SK-N-SH (cell line): ENCODE results near the gene CCNK. TPM values are rescaled to one million over a fixed set of nuclear protein-coding genes. Genes with fewer than 3 reads are reported as not detected.

Source experiments
- CTCF ChIA-PET: fragments of 300-600, 350-600 bp; formaldehyde crosslinking; extraction: SDS; loops from one replicate; lab custom pipeline; 2021; lab: Yijun Ruan, JAX
- POLR2A ChIA-PET: fragments of 350-600 bp; sonication (Branson Sonifier 250); formaldehyde crosslinking; extraction: SDS; loops from one replicate; lab custom pipeline; 2020; ENCODE audit warnings: antibody characterized with exemption, inconsistent platforms; lab: Yijun Ruan, JAX
- DNase-seq: peaks from one replicate; pipeline ENCODE4 v3.0.0; 2012
- H2AFZ ChIP-seq: fragments of 200-600 bp; sonication (generic); 2 replicates; pipeline ENCODE4 v1.8.1; 2016; ENCODE audit warnings: antibody characterized with exemption, mild to moderate bottlenecking, low read depth
- H3F3A ChIP-seq: fragments of 200-600 bp; sonication (generic); replicated peaks from 2 replicates; pipeline ENCODE3; 2016; ENCODE audit warnings: antibody characterized with exemption, mild to moderate bottlenecking; ENCODE audit not compliant: insufficient read depth
- H3K27ac ChIP-seq, 2 experiments: fragments of 200-500 bp in 1 of 2; fragments of 200-600 bp in 1 of 2; sonication (Bioruptor generic) in 1 of 2; sonication (generic), shearing (Covaris generic) in 1 of 2; 2 replicates each; pipeline versions ENCODE4 v1.5.1 to v1.6.1; 2014 to 2016; ENCODE audit warnings: low read depth in 2 of 2, inconsistent platforms in 1 of 2, low read length in 1 of 2, mild to moderate bottlenecking in 1 of 2, mixed read lengths in 1 of 2
- H3K27me3 ChIP-seq: fragments of 200-600 bp; sonication (generic), shearing (Covaris generic); 2 replicates; pipeline ENCODE4 v1.6.1; 2016; ENCODE audit warnings: mixed run types; ENCODE audit not compliant: insufficient read depth
- H3K36me3 ChIP-seq, 2 experiments: fragments of 200-500 bp in 1 of 2; fragments of 200-600 bp in 1 of 2; sonication (Bioruptor generic) in 1 of 2; sonication (generic) in 1 of 2; replicated peaks in 1 of 2; 2 replicates each; pipeline versions ENCODE3 to v1.5.1; 2014 to 2016; ENCODE audit warnings: low read length in 1 of 2, mild to moderate bottlenecking in 1 of 2; ENCODE audit not compliant: insufficient read depth in 2 of 2, control insufficient read depth in 1 of 2
- H3K4me1 ChIP-seq, 2 experiments: fragments of 200-500 bp in 1 of 2; fragments of 200-600 bp in 1 of 2; sonication (Bioruptor generic) in 1 of 2; sonication (generic), shearing (Covaris generic) in 1 of 2; 2 replicates each; pipeline versions ENCODE4 v1.5.1 to v1.6.1; 2014 to 2016; ENCODE audit warnings: low read depth in 1 of 2, low read length in 1 of 2, mixed run types in 1 of 2; ENCODE audit not compliant: insufficient read depth in 2 of 2, control insufficient read depth in 1 of 2
- H3K4me2 ChIP-seq: fragments of 200-600 bp; sonication (generic), shearing (Covaris generic); 2 replicates; pipeline ENCODE4 v1.6.1; 2017; ENCODE audit warnings: mixed run types
- H3K4me3 ChIP-seq, 2 experiments: fragments of 200-500 bp in 1 of 2; fragments of 200-600 bp in 1 of 2; sonication (Bioruptor generic) in 1 of 2; sonication (generic), shearing (Covaris generic) in 1 of 2; 2 replicates each; pipeline versions ENCODE4 v1.5.1 to v1.8.1; 2014 to 2016; ENCODE audit warnings: low read depth in 2 of 2, inconsistent platforms in 1 of 2, low read length in 1 of 2, mild to moderate bottlenecking in 1 of 2, mixed read lengths in 1 of 2, moderate library complexity in 1 of 2
- H3K79me2 ChIP-seq: fragments of 200-600 bp; sonication (generic); 2 replicates; pipeline ENCODE4 v1.8.1; 2017; ENCODE audit warnings: mild to moderate bottlenecking; ENCODE audit not compliant: insufficient read depth
- H3K9ac ChIP-seq: fragments of 200-600 bp; sonication (generic); 2 replicates; pipeline ENCODE4 v1.6.1; 2017; ENCODE audit warnings: mixed run types
- H3K9me2 ChIP-seq: fragments of 200-600 bp; sonication (generic); 2 replicates; pipeline ENCODE4 v1.6.1; 2017; ENCODE audit warnings: mixed run types
- H3K9me3 ChIP-seq: fragments of 200-600 bp; sonication (generic); 2 replicates; pipeline ENCODE4 v1.6.1; 2017; ENCODE audit warnings: mixed run types, mild to moderate bottlenecking, moderate library complexity
- H4K20me1 ChIP-seq: fragments of 200-600 bp; sonication (generic); 2 replicates; pipeline ENCODE4 v1.6.1; 2017; ENCODE audit warnings: mild to moderate bottlenecking, mixed run types; ENCODE audit not compliant: insufficient read depth
- EP300 ChIP-seq, 2 experiments: IDR thresholded peaks; 2 replicates each; pipeline versions ENCODE4 v1.4.0 to v1.6.1; 2012; ENCODE audit warnings: borderline replicate concordance in 1 of 2, low read depth in 1 of 2, low read length in 1 of 2
- FOSL2 ChIP-seq: IDR thresholded peaks from 2 replicates; pipeline ENCODE4 v1.4.0; 2012; ENCODE audit warnings: low read depth, mild to moderate bottlenecking, moderate library complexity, borderline replicate concordance
- GABPA ChIP-seq: IDR thresholded peaks from 2 replicates; pipeline ENCODE4 v1.4.0; 2012; ENCODE audit warnings: low read depth, mild to moderate bottlenecking
- GATA2 ChIP-seq: sonication (generic); formaldehyde crosslinking; IDR thresholded peaks from 2 replicates; pipeline ENCODE4 v1.5.0; 2020; ENCODE audit warnings: mild to moderate bottlenecking, missing genetic modification reagents
- JUND ChIP-seq: IDR thresholded peaks from 2 replicates; pipeline ENCODE4 v1.4.0; 2012
- MEF2A ChIP-seq: IDR thresholded peaks from 2 replicates; pipeline ENCODE4 v1.4.0; 2012; ENCODE audit warnings: low read depth, borderline replicate concordance
- NFIC ChIP-seq: IDR thresholded peaks from 2 replicates; pipeline ENCODE4 v1.4.0; 2012; ENCODE audit warnings: borderline replicate concordance
- POLR2AphosphoS5 ChIP-seq: IDR thresholded peaks from 2 replicates; pipeline ENCODE4 v1.6.1; 2012; ENCODE audit warnings: low read depth, low read length
- RCOR1 ChIP-seq: fragments of 150-350 bp; IDR thresholded peaks from 2 replicates; pipeline ENCODE4 v1.6.1; 2017; ENCODE audit warnings: antibody characterized with exemption, low read length
- SIN3A ChIP-seq: IDR thresholded peaks from 2 replicates; pipeline ENCODE4 v1.6.1; 2012; ENCODE audit warnings: low read depth, mild to moderate bottlenecking, low read length, moderate library complexity, borderline replicate concordance
- TCF12 ChIP-seq: IDR thresholded peaks from 2 replicates; pipeline ENCODE4 v1.4.0; 2012
- TEAD4 ChIP-seq: IDR thresholded peaks from 2 replicates; pipeline ENCODE4 v1.4.0; 2012; ENCODE audit warnings: mild to moderate bottlenecking, borderline replicate concordance; ENCODE audit not compliant: insufficient read depth
- YY1 ChIP-seq: IDR thresholded peaks from 2 replicates; pipeline ENCODE4 v1.4.0; 2012; ENCODE audit warnings: low read depth, mild to moderate bottlenecking
- WGBS: methylation state at CpG from one replicate; pipeline ENCODE4 v1.1.6; 2017; ENCODE audit warnings: low lambda C conversion rate; 5-methylcytosine and 5-hydroxymethylcytosine counted together
- polyA plus RNA-seq, 3 experiments: library from polyadenylated mRNA; depleted of rRNA; stranded (reverse); fragments of >200 nt; gene quantifications; 2 replicates each; pipeline ENCODE4 v1.2.3, GENCODE V29; 2012
- TF ChIP-seq, protein P1 (sequence below): IDR thresholded peaks from 2 replicates; pipeline ENCODE4; 2012
- TF ChIP-seq, protein P2 (sequence below): IDR thresholded peaks from 2 replicates; pipeline ENCODE4 v1.4.0; 2012; ENCODE audit warnings: low read depth, borderline replicate concordance
- TF ChIP-seq, protein P3 (sequence below): fragments of 150-350 bp; IDR thresholded peaks from 2 replicates; pipeline ENCODE4 v1.6.1; 2017; ENCODE audit warnings: antibody characterized with exemption, low read length, low read depth, borderline replicate concordance

Gene CCNK
- polyA plus RNA-seq, 1 of the 3 experiments (the other 2 are of a cell fraction), result 14.6 TPM

DNA sequence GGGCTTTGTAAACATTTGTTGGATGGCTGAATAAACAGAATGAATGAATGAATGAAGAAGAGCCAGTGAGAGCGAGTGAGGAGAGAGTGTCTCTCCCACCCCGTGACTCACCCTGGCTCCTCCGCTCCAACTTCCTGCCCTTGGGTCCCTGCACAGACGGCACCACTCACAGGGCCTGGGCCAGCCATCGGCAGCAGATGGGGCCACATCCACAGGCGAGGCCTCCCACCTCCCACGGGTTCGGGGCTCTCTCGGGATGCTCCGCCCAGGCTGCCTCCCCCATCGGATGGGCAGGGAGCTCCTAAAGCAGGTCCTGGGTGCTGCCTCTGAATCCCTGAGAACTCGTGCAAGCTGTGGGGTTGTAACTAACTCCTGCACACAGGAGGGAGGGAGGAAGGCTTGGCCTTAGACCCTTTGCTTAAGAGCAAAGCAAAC is 41.3 kb downstream of the CCNK start:
- peaks cover 6% of the 10 kb centered on the region; the same call in 1 of the 2 replicates for H4K20me1 ChIP-seq
- no peaks in the 10 kb centered on the region for H3K9me2 ChIP-seq
- no peak for TF ChIP-seq YY1
- no peak for TF ChIP-seq RCOR1
- no peak for TF ChIP-seq EP300 (IDR thresholded peaks at IDR 0.05; ENCODE audit: borderline replicate concordance in 1 of 2, low read depth in 1 of 2, low read length in 1 of 2)
- no peak for TF ChIP-seq TCF12
- no peak for TF ChIP-seq GATA2 (CRISPR knock-in tag)
- TF ChIP-seq NFIC, result no peak
- no peaks in the 10 kb centered on the region for H3F3A ChIP-seq
- H3K27ac ChIP-seq, result peak overlapping the region in 1 of 2 experiments; percentile 41; a peak in 2 of 4 replicates
- peaks cover 0 to 4% of the 10 kb centered on the region in 2 experiments for H3K36me3 ChIP-seq
- no peak for DNase-seq
- H3K79me2 ChIP-seq, result peaks cover 32% of the 10 kb centered on the region; the same call in 1 of the 2 replicates
- peaks cover 11 to 58% of the 10 kb centered on the region in 2 experiments; a peak in 3 of 4 replicates for H3K4me1 ChIP-seq
- no peak overlapping the region for H3K4me3 ChIP-seq
- no peaks in the 10 kb centered on the region for H3K27me3 ChIP-seq
- peak overlapping the region; percentile 34; the same call in 1 of the 2 replicates for H3K9ac ChIP-seq
- peak overlapping the region; percentile 19; the same call in 1 of the 2 replicates for H3K4me2 ChIP-seq
- WGBS, result 46% methylated on average over 5 of the region's 12 CpGs
- H2AFZ ChIP-seq, result no peak overlapping the region
- H3K9me3 ChIP-seq, result no peaks in the 10 kb centered on the region
- ChIA-PET CTCF (interaction anchor here (0.7 to 4.3 kb wide), 4 partner anchors 66 to 208 kb away, joined by 3 to 28 read pairs (median 5); no protein-coding TSS in a partner anchor), POLR2A (no interaction called here)

DNA sequence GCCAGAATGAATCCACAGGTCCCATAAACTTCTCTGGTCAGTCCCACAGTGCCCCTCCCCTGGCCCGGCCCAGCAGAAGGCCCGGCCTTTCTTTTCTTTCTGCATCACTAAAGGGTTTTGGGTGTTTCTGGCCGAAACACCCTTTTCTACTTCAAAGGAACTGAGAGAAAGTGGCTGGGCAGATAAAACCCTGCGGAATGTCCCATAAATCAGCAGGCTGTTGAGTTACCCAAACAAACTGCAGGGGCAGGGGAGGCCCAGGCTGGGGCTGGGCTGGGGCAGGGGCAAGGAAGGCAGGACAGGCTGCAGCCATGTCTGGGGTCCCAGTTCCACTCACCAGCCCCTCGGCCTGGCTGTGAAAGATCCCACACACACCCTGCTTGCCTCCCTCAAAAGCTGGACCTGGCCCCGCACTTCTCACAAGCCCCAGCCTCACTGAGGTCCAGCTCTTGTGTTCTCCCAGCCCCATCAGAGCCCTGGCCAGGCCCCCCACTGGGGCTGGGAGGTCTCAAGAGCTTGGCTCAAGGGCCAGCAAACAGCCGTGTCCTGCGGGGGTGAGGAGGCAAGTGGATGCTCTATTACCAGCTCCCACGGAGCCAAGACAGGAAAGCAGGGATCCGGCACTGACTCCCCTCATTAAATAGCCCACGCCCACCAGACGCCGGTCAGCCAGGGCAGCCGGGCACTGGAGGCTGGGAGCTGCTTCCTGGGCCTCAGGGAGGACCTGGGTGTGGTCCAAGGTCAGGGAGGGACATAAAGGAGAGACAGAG is 41.9 kb downstream of the CCNK start:
- POLR2A ChIA-PET, result interaction anchor here (0.9 to 1.8 kb wide), 2 partner anchors 12 to 42 kb away, joined by 3 to 6 read pairs; no protein-coding TSS in a partner anchor
- Histone ChIP-seq H3K27me3 (no peaks in the 10 kb centered on the region), H3K4me1 (peaks cover 11 to 59% of the 10 kb centered on the region in 2 experiments; a peak in 3 of 4 replicates), H2AFZ (no peak overlapping the region), H3K79me2 (peaks cover 27% of the 10 kb centered on the region; the same call in 1 of the 2 replicates), H3K9me3 (no peaks in the 10 kb centered on the region), H3F3A (no peaks in the 10 kb centered on the region), H3K27ac (peak overlapping the region; percentile 30 to 41; a peak in 2 of 4 replicates), H4K20me1 (peaks cover 6% of the 10 kb centered on the region; the same call in 1 of the 2 replicates), H3K9me2 (no peaks in the 10 kb centered on the region), H3K4me2 (peak overlapping the region; percentile 19; the same call in 1 of the 2 replicates), H3K9ac (peak overlapping the region; percentile 34; the same call in 1 of the 2 replicates), H3K36me3 (peaks cover 0 to 4% of the 10 kb centered on the region in 2 experiments), H3K4me3 (no peak overlapping the region)
- CTCF ChIA-PET, result interaction anchor here (0.7 to 4.3 kb wide), 10 partner anchors 10 to 207 kb away, joined by 3 to 28 read pairs (median 5); partner anchors contain the start of gene CCDC85C
- DNase-seq, result no peak
- WGBS, result 86% methylated on average over 6 of the region's 14 CpGs
- TF ChIP-seq SIN3A, result no peak
- TF ChIP-seq NFIC, result no peak
- TF ChIP-seq, protein P1, sequence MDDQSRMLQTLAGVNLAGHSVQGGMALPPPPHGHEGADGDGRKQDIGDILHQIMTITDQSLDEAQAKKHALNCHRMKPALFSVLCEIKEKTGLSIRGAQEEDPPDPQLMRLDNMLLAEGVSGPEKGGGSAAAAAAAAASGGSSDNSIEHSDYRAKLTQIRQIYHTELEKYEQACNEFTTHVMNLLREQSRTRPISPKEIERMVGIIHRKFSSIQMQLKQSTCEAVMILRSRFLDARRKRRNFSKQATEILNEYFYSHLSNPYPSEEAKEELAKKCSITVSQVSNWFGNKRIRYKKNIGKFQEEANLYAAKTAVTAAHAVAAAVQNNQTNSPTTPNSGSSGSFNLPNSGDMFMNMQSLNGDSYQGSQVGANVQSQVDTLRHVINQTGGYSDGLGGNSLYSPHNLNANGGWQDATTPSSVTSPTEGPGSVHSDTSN, result no peak
- TF ChIP-seq JUND, result no peak
- TF ChIP-seq, protein P2, sequence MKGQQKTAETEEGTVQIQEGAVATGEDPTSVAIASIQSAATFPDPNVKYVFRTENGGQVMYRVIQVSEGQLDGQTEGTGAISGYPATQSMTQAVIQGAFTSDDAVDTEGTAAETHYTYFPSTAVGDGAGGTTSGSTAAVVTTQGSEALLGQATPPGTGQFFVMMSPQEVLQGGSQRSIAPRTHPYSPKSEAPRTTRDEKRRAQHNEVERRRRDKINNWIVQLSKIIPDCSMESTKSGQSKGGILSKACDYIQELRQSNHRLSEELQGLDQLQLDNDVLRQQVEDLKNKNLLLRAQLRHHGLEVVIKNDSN, result no peak
- TF ChIP-seq, protein P3, sequence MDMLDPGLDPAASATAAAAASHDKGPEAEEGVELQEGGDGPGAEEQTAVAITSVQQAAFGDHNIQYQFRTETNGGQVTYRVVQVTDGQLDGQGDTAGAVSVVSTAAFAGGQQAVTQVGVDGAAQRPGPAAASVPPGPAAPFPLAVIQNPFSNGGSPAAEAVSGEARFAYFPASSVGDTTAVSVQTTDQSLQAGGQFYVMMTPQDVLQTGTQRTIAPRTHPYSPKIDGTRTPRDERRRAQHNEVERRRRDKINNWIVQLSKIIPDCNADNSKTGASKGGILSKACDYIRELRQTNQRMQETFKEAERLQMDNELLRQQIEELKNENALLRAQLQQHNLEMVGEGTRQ, result no peak
- no peak for TF ChIP-seq MEF2A
- no peak for TF ChIP-seq FOSL2
- no peak for TF ChIP-seq GABPA
- no peak for TF ChIP-seq EP300 (IDR thresholded peaks at IDR 0.05; ENCODE audit: borderline replicate concordance in 1 of 2, low read depth in 1 of 2, low read length in 1 of 2)
- TF ChIP-seq TEAD4, result no peak
- TF ChIP-seq POLR2AphosphoS5, result no peak
